HG03025 (cell line): ENCODE data around the gene TUBAL3.

Experiments used
- ATAC-seq: cut with Tn5 transposase; IDR thresholded peaks from one replicate; pipeline ENCODE4 v1.9.1; 2021; ENCODE audit warnings: mild to moderate bottlenecking, moderate library complexity; ENCODE audit not compliant: unreplicated experiment, low FRiP score

Gene TUBAL3

DNA sequence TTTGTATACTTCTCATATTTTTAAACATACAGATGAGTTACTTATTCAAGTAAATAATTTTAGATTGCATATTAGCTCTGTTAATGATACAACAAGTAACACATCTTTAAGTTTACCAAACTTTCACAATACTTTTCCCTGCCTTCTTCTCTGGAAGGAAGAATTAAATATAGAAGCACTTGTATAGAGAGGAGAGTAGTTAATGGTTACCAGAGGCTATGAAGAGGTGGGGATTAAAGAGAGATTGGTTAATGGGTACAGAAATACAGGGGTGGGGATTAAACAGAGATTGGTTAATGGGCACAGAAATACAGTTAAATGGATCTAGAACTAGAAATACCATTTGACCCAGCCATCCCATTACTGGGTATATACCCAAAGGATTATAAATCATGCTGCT, 59.9 kb downstream of the TUBAL3 start:
- no peak for ATAC-seq

DNA sequence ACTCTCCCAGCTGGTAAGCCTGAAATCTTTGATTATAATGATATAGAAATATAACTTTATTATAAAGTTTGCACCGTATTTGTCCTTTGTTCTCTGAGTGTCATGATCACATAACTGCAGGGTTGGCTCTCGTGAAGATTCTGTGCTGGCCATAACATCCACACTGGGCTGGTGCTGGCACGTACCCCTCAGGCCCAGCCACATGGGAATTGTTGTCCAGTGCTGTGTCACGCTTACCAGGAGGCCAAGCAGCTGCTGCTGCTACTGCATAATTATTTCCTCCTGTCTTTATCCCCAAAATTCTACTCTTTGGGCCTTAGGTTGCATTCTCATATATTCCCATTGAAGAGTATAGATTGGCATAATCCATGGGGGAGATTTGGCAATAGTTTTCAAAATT, 60.6 kb downstream of the TUBAL3 start:
- ATAC-seq = no peak

DNA sequence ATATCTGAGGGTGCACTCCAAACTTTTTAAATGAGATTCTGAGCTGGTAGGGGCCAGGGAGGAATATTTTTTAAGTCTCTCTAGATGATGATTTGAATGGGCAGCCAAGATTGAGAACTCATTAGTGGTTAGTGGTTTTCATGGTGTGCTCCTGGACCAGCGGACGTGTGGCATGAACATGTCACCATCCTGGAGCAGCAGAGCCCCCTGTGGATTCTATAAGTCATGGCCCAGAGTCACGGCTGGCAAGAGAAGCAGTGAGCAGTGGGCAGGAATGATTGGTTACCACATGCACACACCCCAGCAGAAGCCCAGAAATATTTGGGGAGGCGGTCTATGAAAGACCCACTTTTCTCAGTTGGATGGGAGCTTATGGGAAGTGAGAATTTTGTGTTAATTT, 61.1 kb downstream of the TUBAL3 start:
- no peak for ATAC-seq
